GM21423 (cell line): ENCODE results near the gene TAF11L8.
"Not testable (repeated sequence)": the region's sequence is repeated elsewhere in the genome, so short reads cannot be mapped to it uniquely, and the experiment has no call there.

ENCODE experiments used
- ATAC-seq: cut with Tn5 transposase; IDR thresholded peaks from one replicate; pipeline ENCODE4 v1.9.1; 2021; ENCODE audit warnings: mild to moderate bottlenecking, moderate library complexity; ENCODE audit not compliant: unreplicated experiment

TAF11L8 gene

GRCh38 chr5:17590860-17591259 is at the start of gene TAF11L8:
Gene TAF11L8, minus strand, starts transcription at chr5:17590960.
- not testable (repeated sequence) for ATAC-seq

GRCh38 chr5:17634160-17634559 is 43.4 kb upstream of the TAF11L8 start, which contains the start of gene TAF11L14:
Gene TAF11L14, plus strand, starts transcription at chr5:17634460.
- no peak for ATAC-seq

- not testable (repeated sequence) for ATAC-seq
Observed at GRCh38 chr5:17631788-17632187, 41.0 kb upstream of the TAF11L8 start, which contains the start of gene TAF11L13. Gene TAF11L13, plus strand, starts transcription at chr5:17632088.

- no peak for ATAC-seq
Observed at GRCh38 chr5:17625686-17626085, 34.9 kb upstream of the TAF11L8 start.

GRCh38 chr5:17620627-17621026 is 29.9 kb upstream of the TAF11L8 start:
- ATAC-seq: no peak

DNA sequence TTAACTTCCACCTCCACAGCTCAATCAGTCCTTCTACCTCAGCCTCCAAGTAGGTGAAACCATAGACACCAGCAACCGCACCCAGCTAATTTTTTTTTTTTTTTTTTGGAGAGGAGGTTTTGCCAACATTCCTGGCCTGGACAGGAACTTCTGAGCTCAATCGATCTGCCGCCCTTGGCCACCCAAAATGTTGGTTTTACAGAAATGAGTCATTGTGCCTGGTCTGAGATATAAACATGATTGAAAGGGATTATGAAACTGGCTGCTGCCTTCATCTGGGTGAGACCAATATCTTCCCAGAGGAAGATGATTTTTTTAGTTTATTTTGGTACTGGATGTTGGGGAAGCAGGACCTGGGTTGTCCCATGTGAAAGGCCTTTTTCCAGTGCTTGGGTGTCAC is 28.6 kb upstream of the TAF11L8 start:
- ATAC-seq: no peak

DNA sequence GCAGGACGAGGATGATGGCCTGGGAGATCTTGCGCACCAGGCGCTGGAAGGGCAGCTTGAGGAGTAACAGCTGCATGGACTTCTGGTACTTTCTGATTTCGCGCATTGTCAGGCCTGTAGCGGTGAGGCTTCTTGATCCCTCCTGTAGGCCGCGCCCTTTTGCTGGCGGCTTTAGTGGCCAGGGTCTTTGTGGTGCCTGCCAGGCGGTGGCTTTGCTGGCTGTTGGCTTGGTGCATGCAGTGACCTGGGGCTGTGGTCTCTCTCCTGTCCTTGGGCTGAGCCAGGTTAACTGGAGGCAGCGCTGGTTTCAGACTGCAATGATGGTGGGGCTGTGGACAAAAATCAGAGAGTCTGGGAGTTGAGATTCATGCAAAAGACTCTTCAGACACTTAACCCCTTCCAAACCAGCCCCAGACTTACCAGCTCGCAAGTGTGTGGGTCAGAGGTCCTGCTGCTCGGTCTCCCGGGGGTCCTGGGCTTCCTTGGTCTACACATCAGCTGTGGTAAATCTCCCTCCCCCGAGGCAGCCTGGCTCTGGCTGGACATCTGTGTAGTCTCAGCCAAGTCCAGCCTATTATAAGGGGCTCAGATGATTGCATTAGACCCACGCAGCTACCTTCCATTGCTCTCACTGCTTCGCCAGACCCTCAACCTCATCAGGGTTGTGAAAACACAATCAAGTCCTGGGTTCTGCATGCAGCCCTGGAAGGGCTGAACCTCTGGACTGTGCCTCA is 24.3 kb upstream of the TAF11L8 start:
- no peak for ATAC-seq

DNA sequence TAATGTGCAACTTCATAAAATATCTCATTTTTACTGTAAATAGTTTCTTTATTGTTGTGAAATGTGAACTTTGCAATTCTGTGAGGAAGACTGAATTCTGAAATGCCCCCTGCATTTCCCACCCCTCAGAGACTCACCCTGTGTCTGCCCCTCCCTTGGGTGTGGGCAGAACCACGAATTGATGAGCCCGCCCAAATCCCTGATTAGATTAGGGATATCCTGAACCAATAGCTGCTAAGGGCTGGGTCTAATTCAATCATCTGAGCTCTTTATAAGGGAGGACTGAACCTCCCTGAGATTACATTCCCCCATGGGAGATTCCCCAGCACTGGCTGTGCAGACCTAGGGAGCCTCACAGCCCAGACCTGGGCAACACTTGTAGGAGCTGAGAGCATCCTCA is 19.3 kb upstream of the TAF11L8 start, which contains the start of gene TAF11L12:
TAF11L12 (plus strand) TSS at position 301 of the 400 bp plus-strand sequence.
- not testable (repeated sequence) for ATAC-seq

DNA sequence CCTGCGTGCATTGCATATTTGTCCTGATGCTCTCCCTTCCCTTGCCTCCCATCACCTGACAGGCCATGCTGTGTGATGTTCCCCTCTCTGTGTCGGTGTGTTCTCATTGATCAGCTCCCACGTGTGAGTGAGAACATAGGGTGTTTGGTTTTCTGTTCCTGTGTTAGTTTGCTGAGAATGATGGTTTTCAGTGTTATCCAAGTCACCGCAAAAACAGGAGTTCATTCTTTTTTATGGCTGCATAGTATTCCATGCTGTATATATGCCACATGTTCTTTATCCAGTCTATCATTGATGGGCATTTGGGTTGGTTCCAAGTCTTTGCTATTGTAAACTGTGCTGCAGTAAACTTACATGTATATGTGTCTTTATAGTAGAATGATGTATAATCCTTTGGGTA is 16.7 kb upstream of the TAF11L8 start:
- not testable (repeated sequence) for ATAC-seq

DNA sequence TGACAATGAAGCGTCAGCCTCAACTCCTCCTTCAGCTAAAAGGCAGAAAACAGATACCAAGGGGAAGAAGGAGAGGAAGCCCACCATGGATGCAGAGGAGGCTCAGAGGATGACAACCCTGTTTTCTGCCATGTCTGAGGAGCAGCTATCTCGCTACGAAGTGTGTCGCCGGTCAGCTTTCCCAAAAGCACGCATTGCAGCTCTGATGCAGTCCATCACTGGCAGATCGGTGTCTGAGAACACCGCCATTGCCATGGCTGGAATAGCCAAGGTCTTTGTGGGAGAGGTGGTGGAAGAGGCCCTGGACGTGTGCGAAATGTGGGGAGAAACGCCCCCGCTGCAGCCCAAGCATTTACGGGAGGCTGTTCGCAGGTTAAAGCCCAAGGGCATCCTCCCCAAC is 14.2 kb upstream of the TAF11L8 start:
- ATAC-seq: no peak

GRCh38 chr5:17603880-17604279 is 13.1 kb upstream of the TAF11L8 start, which contains the start of gene TAF11L11:
Gene TAF11L11, plus strand, starts transcription at chr5:17604183.
- ATAC-seq: not testable (repeated sequence)

DNA sequence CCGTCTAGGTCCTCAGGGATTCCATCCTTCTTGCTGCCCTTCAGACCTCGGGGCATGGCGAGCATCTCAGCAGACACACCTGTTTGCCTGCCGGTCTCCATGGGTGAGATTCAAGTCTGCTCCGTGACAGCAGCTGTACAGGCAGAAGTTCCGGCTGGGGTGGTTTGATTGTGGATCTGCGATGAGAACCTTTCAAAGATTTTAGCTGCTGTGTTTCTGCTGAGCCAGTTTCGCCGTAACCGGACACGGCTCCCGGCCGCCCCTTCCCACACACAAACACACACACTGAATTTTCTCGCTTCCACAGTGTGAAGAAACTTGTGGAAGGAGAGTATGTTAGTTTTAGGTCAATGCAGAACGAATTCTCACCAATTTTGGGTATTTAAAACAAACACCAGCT is 7.0 kb upstream of the TAF11L8 start, which contains the start of gene TAF11L10:
TAF11L10 (minus strand) TSS at position 101 of the 400 bp plus-strand sequence.
- ATAC-seq: not testable (repeated sequence)

DNA sequence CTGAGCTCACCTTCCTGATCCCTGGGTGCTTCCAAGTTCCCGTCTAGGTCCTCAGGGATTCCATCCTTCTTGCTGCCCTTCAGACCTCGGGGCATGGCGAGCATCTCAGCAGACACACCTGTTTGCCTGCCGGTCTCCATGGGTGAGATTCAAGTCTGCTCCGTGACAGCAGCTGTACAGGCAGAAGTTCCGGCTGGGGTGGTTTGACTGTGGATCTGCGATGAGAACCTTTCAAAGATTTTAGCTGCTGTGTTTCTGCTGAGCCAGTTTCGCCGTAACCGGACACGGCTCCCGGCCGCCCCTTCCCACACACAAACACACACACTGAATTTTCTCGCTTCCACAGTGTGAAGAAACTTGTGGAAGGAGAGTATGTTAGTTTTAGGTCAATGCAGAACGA is 3.5 kb upstream of the TAF11L8 start, which contains the start of gene TAF11L9:
TAF11L9 (minus strand) TSS at position 140 of the 400 bp plus-strand sequence.
- ATAC-seq: not testable (repeated sequence)

- not testable (repeated sequence) for ATAC-seq
Observed at GRCh38 chr5:17585658-17586057, 5.1 kb downstream of the TAF11L8 start, which contains the start of gene TAF11L7. Gene TAF11L7, minus strand, starts transcription at chr5:17585758.
